ENCODE data around the gene LGALS8.

LGALS8 gene

GRCh38 chr1:236509647-236510401 is 14.0 kb upstream of the LGALS8 start:
- no peak for DNase-seq

- DNase-seq = no peak
Measured at GRCh38 chr1:236511735-236512418, 11.9 kb upstream of the LGALS8 start.

GRCh38 chr1:236514703-236515442 is 8.9 kb upstream of the LGALS8 start:
- DNase-seq = no peak

GRCh38 chr1:236515443-236515958 is 8.3 kb upstream of the LGALS8 start:
- DNase-seq = no peak

GRCh38 chr1:236516929-236517704 is 6.7 kb upstream of the LGALS8 start:
- no peak for DNase-seq

GRCh38 chr1:236518322-236518721 is 5.5 kb upstream of the LGALS8 start:
- no peak for DNase-seq

- DNase-seq = no peak
Measured at GRCh38 chr1:236520445-236521005, 3.3 kb upstream of the LGALS8 start.

GRCh38 chr1:236522937-236523703 is 662 bp upstream of the LGALS8 start:
- DNase-seq = no peak

GRCh38 chr1:236524142-236524894 is 536 bp downstream of the LGALS8 start:
- peak; percentile 73 for DNase-seq

- DNase-seq = no peak
Measured at GRCh38 chr1:236524895-236525184, 1.1 kb downstream of the LGALS8 start.

GRCh38 chr1:236526079-236526478 is 2.3 kb downstream of the LGALS8 start:
- no peak for DNase-seq

GRCh38 chr1:236530286-236530685 is 6.5 kb downstream of the LGALS8 start:
- no peak for DNase-seq

GRCh38 chr1:236530959-236531358 is 7.2 kb downstream of the LGALS8 start:
- DNase-seq = no peak

- no peak for DNase-seq
Measured at GRCh38 chr1:236532850-236533249, 9.1 kb downstream of the LGALS8 start.

GRCh38 chr1:236534151-236534651 is 10.4 kb downstream of the LGALS8 start:
- peak; percentile 45 to 55 for DNase-seq

- no peak for DNase-seq
Measured at GRCh38 chr1:236535190-236535589, 11.4 kb downstream of the LGALS8 start.

GRCh38 chr1:236535662-236536161 is 11.9 kb downstream of the LGALS8 start:
- DNase-seq = no peak

- no peak for DNase-seq
Measured at GRCh38 chr1:236536540-236536939, 12.8 kb downstream of the LGALS8 start.

- no peak for DNase-seq
Measured at GRCh38 chr1:236540813-236541465, 17.2 kb downstream of the LGALS8 start.

- no peak for DNase-seq
Measured at GRCh38 chr1:236541710-236542109, 17.9 kb downstream of the LGALS8 start.

All from activated T-cell treated with anti-CD3 and anti-CD28 coated beads, Interleukin-2, amount 50 U/mL, for 48 hours (primary cell).